C4-2B (cell line): ENCODE data around the gene PPP1R12B.

Source experiments
- CTCF ChIP-seq: fragments of 450-650 bp; conservative IDR thresholded peaks from 2 replicates; pipeline ENCODE4 v1.5.1; 2017; ENCODE audit warnings: mild to moderate bottlenecking
- ZFX ChIP-seq: fragments of 450-650 bp; IDR thresholded peaks from 2 replicates; pipeline ENCODE4 v1.6.1; 2017

GRCh38 chr1:202616355-202616915 lies 267.9 kb downstream of the PPP1R12B start:
- TF ChIP-seq CTCF: no peak
- no peak for TF ChIP-seq ZFX
